PFSK-1 (cell line): ENCODE measurements around the gene CACNA1D.

Experiments used
- FOXP2 ChIP-seq: optimal IDR thresholded peaks from 2 replicates; pipeline ENCODE3; 2011; ENCODE audit warnings: borderline replicate concordance, control low read depth, inconsistent platforms; ENCODE audit not compliant: insufficient read depth; ENCODE audit errors: extremely low read length, extremely low read depth
- POLR2AphosphoS5 ChIP-seq: IDR thresholded peaks from 2 replicates; pipeline ENCODE4 v1.6.1; 2012; ENCODE audit warnings: low read depth, mild to moderate bottlenecking, control low read depth, low read length, moderate library complexity
- SIN3A ChIP-seq: IDR thresholded peaks from 2 replicates; pipeline ENCODE4 v1.6.1; 2012; ENCODE audit warnings: mild to moderate bottlenecking, low read length, moderate library complexity, borderline replicate concordance; ENCODE audit not compliant: insufficient read depth
- TAF1 ChIP-seq: IDR thresholded peaks from 2 replicates; pipeline ENCODE4 v1.6.1; 2012; ENCODE audit warnings: low read length, control low read depth, borderline replicate concordance; ENCODE audit not compliant: insufficient read depth
- TF ChIP-seq, protein P1 (sequence below), 2 experiments: IDR thresholded peaks; 2 replicates each; pipeline versions ENCODE4 v1.6.1 to v1.8.0; 2011 to 2012; ENCODE audit warnings: low read depth in 2 of 2, low read length in 2 of 2, control low read depth in 1 of 2, inconsistent platforms in 1 of 2, mild to moderate bottlenecking in 1 of 2, moderate library complexity in 1 of 2; ENCODE audit not compliant: insufficient read depth in 1 of 2

CACNA1D gene

DNA sequence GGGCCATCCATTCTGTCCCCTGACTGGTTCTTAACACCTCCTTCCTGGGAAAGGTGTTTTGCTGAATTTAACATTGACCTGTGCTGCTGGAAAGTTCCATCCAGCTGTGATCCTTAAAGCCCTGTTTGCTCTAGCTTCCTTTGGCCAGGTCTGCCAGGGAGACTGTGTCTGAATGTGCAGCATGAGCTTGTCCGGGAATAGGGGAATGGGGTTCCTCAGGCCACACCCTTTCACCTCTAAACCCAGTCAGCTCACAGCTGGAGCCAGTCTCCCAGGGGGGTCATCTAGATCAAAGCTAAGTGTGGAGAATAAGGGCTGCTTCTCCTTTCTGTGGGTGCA is 177.5 kb downstream of the CACNA1D start:
- TF ChIP-seq, protein P1, sequence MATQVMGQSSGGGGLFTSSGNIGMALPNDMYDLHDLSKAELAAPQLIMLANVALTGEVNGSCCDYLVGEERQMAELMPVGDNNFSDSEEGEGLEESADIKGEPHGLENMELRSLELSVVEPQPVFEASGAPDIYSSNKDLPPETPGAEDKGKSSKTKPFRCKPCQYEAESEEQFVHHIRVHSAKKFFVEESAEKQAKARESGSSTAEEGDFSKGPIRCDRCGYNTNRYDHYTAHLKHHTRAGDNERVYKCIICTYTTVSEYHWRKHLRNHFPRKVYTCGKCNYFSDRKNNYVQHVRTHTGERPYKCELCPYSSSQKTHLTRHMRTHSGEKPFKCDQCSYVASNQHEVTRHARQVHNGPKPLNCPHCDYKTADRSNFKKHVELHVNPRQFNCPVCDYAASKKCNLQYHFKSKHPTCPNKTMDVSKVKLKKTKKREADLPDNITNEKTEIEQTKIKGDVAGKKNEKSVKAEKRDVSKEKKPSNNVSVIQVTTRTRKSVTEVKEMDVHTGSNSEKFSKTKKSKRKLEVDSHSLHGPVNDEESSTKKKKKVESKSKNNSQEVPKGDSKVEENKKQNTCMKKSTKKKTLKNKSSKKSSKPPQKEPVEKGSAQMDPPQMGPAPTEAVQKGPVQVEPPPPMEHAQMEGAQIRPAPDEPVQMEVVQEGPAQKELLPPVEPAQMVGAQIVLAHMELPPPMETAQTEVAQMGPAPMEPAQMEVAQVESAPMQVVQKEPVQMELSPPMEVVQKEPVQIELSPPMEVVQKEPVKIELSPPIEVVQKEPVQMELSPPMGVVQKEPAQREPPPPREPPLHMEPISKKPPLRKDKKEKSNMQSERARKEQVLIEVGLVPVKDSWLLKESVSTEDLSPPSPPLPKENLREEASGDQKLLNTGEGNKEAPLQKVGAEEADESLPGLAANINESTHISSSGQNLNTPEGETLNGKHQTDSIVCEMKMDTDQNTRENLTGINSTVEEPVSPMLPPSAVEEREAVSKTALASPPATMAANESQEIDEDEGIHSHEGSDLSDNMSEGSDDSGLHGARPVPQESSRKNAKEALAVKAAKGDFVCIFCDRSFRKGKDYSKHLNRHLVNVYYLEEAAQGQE (IDR thresholded peaks at IDR 0.05; ENCODE audit: insufficient read depth in 1 of 2, low read depth in 2 of 2, low read length in 2 of 2): no peak
- TF ChIP-seq FOXP2 (no peak), SIN3A (no peak), TAF1 (no peak), POLR2AphosphoS5 (no peak)

GRCh38 chr3:53672981-53673380 is 178.6 kb downstream of the CACNA1D start:
- TF ChIP-seq POLR2AphosphoS5 (no peak), TAF1 (no peak), SIN3A (no peak), FOXP2 (no peak)
- TF ChIP-seq, protein P1 (IDR thresholded peaks at IDR 0.05; ENCODE audit: insufficient read depth in 1 of 2, low read depth in 2 of 2, low read length in 2 of 2): no peak

DNA sequence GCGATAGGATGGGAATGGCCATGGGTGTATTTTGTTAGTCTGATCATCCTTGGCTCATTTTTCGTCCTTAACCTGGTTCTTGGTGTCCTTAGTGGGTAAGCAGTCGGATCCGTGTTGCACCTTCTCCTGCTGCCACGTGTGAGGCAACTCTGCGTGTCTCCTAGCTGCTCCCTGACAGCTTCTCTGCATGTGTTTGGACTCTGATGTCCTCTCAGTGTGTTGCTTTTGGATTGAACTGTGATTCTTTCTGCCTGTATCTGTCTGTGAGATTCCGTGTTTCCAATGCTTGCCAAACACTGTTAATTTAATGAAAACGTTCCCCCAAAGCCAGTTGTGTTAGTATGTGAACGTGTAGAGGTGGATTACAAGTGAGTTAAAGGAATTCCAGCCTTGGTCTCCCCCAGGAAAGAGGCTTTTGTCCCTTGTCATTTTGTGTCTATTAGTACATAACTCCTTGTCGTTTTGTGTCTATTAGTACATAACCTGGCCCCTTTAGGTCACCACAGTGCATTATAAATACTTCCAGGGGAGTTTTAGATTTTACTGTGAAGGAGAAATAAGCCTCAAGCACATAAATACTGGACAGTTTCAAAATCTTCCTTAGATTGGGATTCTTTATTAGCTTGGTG is 179.4 kb downstream of the CACNA1D start:
- TF ChIP-seq SIN3A (no peak), FOXP2 (no peak), POLR2AphosphoS5 (no peak), TAF1 (no peak)
- TF ChIP-seq, protein P1 (IDR thresholded peaks at IDR 0.05; ENCODE audit: insufficient read depth in 1 of 2, low read depth in 2 of 2, low read length in 2 of 2): no peak

DNA sequence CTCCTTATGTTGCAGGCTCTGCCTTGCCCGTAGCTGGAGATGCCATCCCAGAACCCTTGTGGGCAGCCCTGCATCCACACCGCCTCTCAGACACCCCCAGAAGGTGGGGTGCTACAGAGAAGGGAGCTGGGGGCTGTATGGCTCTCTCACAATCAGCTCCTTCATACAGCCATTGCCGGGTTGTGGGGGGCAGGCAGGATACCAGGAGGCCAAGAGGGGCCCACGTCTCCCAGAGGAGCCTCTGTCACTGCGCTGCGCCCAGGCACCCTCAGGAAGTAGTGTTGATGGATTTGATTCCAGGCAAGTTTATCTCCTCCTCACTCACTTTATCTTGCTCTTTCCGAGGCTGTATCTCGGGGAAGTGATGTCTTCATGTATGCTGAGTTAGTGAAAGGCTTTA is 180.2 kb downstream of the CACNA1D start:
- no peak for TF ChIP-seq FOXP2
- TF ChIP-seq SIN3A: no peak
- no peak for TF ChIP-seq TAF1
- TF ChIP-seq, protein P1 (IDR thresholded peaks at IDR 0.05; ENCODE audit: insufficient read depth in 1 of 2, low read depth in 2 of 2, low read length in 2 of 2): no peak
- no peak for TF ChIP-seq POLR2AphosphoS5
